Smooth muscle cell (in vitro differentiated cells): ENCODE data around the gene PPA1. TPM values are rescaled to one million over a fixed set of nuclear protein-coding genes. Genes with fewer than 3 reads are reported as not detected.

Experiments
- DNase-seq: peaks from one replicate; lab custom pipeline; 2025; ENCODE audit not compliant: unreplicated experiment; lab: John Stamatoyannopoulos, UW
- H2AFZ ChIP-seq: fragments of 200-600 bp; sonication (generic); 2 replicates; pipeline ENCODE4 v1.6.0; 2016; ENCODE audit warnings: antibody characterized with exemption, low read depth, mild to moderate bottlenecking
- H3F3A ChIP-seq: fragments of 200-600 bp; sonication (generic); 2 replicates; pipeline ENCODE4 v1.6.0; 2017; ENCODE audit warnings: antibody characterized with exemption, low read depth
- H3K27ac ChIP-seq: fragments of 200-600 bp; sonication (generic); 2 replicates; pipeline ENCODE4 v1.5.1; 2016; ENCODE audit warnings: low read depth, mild to moderate bottlenecking
- H3K27me3 ChIP-seq: fragments of 200-600 bp; sonication (generic); 2 replicates; pipeline ENCODE4 v1.6.1; 2016; ENCODE audit warnings: low read depth, mild to moderate bottlenecking
- H3K36me3 ChIP-seq: fragments of 200-600 bp; sonication (generic); 2 replicates; pipeline ENCODE4 v1.5.1; 2016; ENCODE audit warnings: low read depth
- H3K4me1 ChIP-seq: fragments of 200-600 bp; sonication (generic); 2 replicates; pipeline ENCODE4 v1.5.1; 2016; ENCODE audit warnings: low read depth
- H3K4me2 ChIP-seq: fragments of 200-600 bp; sonication (generic); 2 replicates; pipeline ENCODE4 v1.6.0; 2016; ENCODE audit warnings: mild to moderate bottlenecking
- H3K4me3 ChIP-seq: fragments of 200-600 bp; sonication (generic); 2 replicates; pipeline ENCODE4 v1.5.1; 2016; ENCODE audit warnings: mild to moderate bottlenecking
- H3K79me2 ChIP-seq: fragments of 200-600 bp; sonication (generic); 2 replicates; pipeline ENCODE4 v1.6.0; 2016; ENCODE audit warnings: low read depth, mild to moderate bottlenecking
- H3K9ac ChIP-seq: fragments of 200-600 bp; sonication (generic); 2 replicates; pipeline ENCODE4 v1.6.0; 2016; ENCODE audit warnings: low read depth
- H3K9me3 ChIP-seq: fragments of 200-600 bp; sonication (generic); replicated peaks from 2 replicates; pipeline ENCODE4 v1.5.1; 2016; ENCODE audit warnings: low read depth
- H4K20me1 ChIP-seq: fragments of 200-600 bp; sonication (generic); 2 replicates; pipeline ENCODE4 v1.6.0; 2016; ENCODE audit warnings: low read depth
- CTCF ChIP-seq: fragments of 200-600 bp; sonication (generic); IDR thresholded peaks from 2 replicates; pipeline ENCODE4 v1.5.1; 2017; ENCODE audit warnings: borderline replicate concordance, mild to moderate bottlenecking, antibody characterized with exemption; ENCODE audit not compliant: insufficient read depth, poor library complexity, severe bottlenecking
- WGBS: methylation state at CpG from one replicate; pipeline ENCODE4 v1.1.7; 2016; ENCODE audit warnings: low lambda C conversion rate; 5-methylcytosine and 5-hydroxymethylcytosine counted together
- polyA plus RNA-seq: library from polyadenylated mRNA; unstranded; fragments of >200 nt; fragmentation: Nextera tagmentation; extraction: Ambion mirVana; gene quantifications from 2 replicates; pipeline ENCODE4 v1.2.1, GENCODE V29; 2016
- total RNA-seq: library from RNA; depleted of rRNA; stranded (reverse); fragments of >200 nt; gene quantifications from 2 replicates; pipeline ENCODE4 v1.2.3, GENCODE V29; 2014

Gene PPA1
- total and polyA plus RNA-seq, 2 experiments from 2014 or later = 38.1 to 58.4 TPM

DNA sequence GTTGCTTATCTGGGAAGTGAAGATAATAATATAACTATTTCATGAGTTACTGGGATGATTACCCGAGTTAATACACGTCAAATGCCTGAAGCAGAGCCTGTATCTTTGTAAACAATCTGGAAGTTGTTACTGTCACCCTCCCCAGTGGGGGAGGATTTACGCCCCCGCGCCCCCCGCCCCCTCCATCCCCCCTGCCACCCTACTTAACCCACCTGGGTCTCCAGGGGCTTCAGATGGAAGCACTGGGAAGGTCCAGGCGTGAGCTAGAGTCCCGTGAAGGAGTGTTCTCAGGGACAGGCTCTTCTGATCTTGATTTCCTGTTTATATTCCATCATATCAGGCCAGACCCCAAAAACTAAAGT, 691 bp upstream of the PPA1 start:
- H3K9ac ChIP-seq = peak overlapping the region; percentile 73
- H3K4me1 ChIP-seq = peaks cover 27% of the 10 kb centered on the region
- peaks cover 10% of the 10 kb centered on the region for H3F3A ChIP-seq
- H2AFZ ChIP-seq = peak overlapping the region; percentile 86
- H3K27ac ChIP-seq = peak overlapping the region; percentile 48
- DNase-seq = no peak
- H3K27me3 ChIP-seq = no peaks in the 10 kb centered on the region
- H3K79me2 ChIP-seq = peaks cover 20% of the 10 kb centered on the region
- peak overlapping the region; percentile 98 for H3K4me2 ChIP-seq
- TF ChIP-seq CTCF = no peak
- peak overlapping the region; percentile 76 for H3K4me3 ChIP-seq
- WGBS = 27% methylated on average over 8 of the region's 8 CpGs
- H3K9me3 ChIP-seq = no peaks in the 10 kb centered on the region
- H4K20me1 ChIP-seq = peaks cover 18% of the 10 kb centered on the region
- no peaks in the 10 kb centered on the region for H3K36me3 ChIP-seq

- H3K36me3 ChIP-seq = no peaks in the 10 kb centered on the region
- no peaks in the 10 kb centered on the region for H3K27me3 ChIP-seq
- WGBS = 2% methylated on average over 18 of the region's 18 CpGs
- peak overlapping the region; percentile 98 for H3K4me2 ChIP-seq
- H3F3A ChIP-seq = peaks cover 10% of the 10 kb centered on the region
- peak overlapping the region; percentile 63 for H3K9ac ChIP-seq
- H2AFZ ChIP-seq = peak overlapping the region; percentile 87
- no peaks in the 10 kb centered on the region for H3K9me3 ChIP-seq
- H4K20me1 ChIP-seq = peaks cover 24% of the 10 kb centered on the region
- DNase-seq = no peak
- peak overlapping the region; percentile 76 for H3K4me3 ChIP-seq
- peak overlapping the region; percentile 28 for H3K27ac ChIP-seq
- TF ChIP-seq CTCF = no peak
- peaks cover 20% of the 10 kb centered on the region for H3K79me2 ChIP-seq
- peaks cover 27% of the 10 kb centered on the region for H3K4me1 ChIP-seq
These were observed 445 bp downstream of the PPA1 start for GRCh38 chr10:70232859-70233108.

DNA sequence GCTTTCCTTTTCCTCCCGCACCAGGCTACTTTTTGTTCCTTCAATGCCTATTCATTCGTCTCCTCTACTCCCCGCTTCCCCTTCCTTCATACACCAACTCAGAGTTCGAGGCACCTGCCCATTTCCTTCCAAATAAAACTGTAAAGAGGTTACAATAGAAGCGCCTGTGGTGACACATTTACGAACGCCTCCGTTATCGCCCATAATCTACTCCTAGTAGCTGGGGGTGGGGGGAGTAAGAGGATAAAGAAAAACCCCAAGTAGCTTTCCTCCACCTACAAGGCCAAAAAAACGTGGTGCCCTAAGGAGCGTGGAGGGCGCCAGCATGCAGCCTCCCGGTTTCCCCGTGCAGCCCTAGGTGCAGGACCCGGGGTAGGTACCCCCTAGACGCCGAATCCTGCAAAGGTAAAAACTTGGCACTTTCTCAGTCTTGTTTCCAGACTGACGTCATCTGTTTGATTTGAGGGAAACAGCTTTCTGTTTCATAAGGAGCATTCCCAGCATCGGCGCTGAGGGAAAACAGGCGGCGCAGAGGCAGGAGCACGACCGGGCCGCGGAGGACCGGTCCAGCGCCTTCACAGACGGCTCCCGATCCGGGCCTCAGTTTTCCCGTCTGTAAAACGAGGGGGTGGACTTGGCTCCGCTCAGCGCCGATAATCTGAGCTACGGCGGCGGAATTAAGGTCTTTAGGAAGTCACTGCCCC, 922 bp downstream of the PPA1 start:
- no peaks in the 10 kb centered on the region for H3K36me3 ChIP-seq
- peaks cover 27% of the 10 kb centered on the region for H4K20me1 ChIP-seq
- no peaks in the 10 kb centered on the region for H3K9me3 ChIP-seq
- H3K27me3 ChIP-seq = no peaks in the 10 kb centered on the region
- H3F3A ChIP-seq = peaks cover 10% of the 10 kb centered on the region
- TF ChIP-seq CTCF = no peak
- H3K9ac ChIP-seq = peak overlapping the region; percentile 63
- no peak overlapping the region for H3K27ac ChIP-seq
- peak overlapping the region; percentile 87 for H2AFZ ChIP-seq
- H3K79me2 ChIP-seq = peaks cover 20% of the 10 kb centered on the region
- peak overlapping the region; percentile 98 for H3K4me2 ChIP-seq
- H3K4me1 ChIP-seq = peaks cover 27% of the 10 kb centered on the region
- WGBS = 5% methylated on average over 39 of the region's 39 CpGs
- H3K4me3 ChIP-seq = peak overlapping the region; percentile 76
- DNase-seq = no peak

DNA sequence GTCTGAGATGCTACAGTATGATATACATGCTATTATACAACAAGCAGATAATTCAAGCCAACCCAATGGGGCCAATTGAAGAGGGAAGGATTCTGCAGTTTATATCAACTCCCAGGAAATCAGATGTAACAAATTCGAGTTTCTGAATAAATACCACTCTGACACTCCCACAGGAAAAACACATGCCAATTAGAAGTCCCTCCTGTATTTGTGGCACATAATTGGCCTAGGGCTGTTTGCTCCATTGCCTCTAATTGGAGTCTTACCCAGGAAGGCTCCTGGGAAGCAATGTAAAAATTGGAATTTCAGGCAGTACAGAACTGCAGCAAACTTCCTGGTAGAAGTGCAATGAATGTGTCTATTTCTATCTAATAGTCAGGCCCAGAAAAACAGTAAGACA, 4.7 kb downstream of the PPA1 start:
- Histone ChIP-seq H3K4me3 (no peak overlapping the region), H2AFZ (no peak overlapping the region), H3K27me3 (no peaks in the 10 kb centered on the region), H3K9me3 (no peaks in the 10 kb centered on the region), H3K9ac (no peak overlapping the region), H3K79me2 (peaks cover 30% of the 10 kb centered on the region), H3K36me3 (no peaks in the 10 kb centered on the region), H3F3A (no peaks in the 10 kb centered on the region), H4K20me1 (peaks cover 50% of the 10 kb centered on the region), H3K4me1 (peaks cover 16% of the 10 kb centered on the region), H3K27ac (no peak overlapping the region), H3K4me2 (no peak overlapping the region)
- WGBS = 81% methylated on average over 1 of the region's 1 CpG
- TF ChIP-seq CTCF = no peak
- no peak for DNase-seq
